ENCODE measurements around the gene CADM4. TPM values are rescaled to one million over a fixed set of nuclear protein-coding genes. Genes with fewer than 3 reads are reported as not detected.

The CADM4 gene
- total and polyA plus RNA-seq, 9 of the 15 experiments (the other 6 are each of a cell fraction or from before 2014, with no cell fraction given), result 0.03 to 4.6 (median 1.3) TPM

DNA sequence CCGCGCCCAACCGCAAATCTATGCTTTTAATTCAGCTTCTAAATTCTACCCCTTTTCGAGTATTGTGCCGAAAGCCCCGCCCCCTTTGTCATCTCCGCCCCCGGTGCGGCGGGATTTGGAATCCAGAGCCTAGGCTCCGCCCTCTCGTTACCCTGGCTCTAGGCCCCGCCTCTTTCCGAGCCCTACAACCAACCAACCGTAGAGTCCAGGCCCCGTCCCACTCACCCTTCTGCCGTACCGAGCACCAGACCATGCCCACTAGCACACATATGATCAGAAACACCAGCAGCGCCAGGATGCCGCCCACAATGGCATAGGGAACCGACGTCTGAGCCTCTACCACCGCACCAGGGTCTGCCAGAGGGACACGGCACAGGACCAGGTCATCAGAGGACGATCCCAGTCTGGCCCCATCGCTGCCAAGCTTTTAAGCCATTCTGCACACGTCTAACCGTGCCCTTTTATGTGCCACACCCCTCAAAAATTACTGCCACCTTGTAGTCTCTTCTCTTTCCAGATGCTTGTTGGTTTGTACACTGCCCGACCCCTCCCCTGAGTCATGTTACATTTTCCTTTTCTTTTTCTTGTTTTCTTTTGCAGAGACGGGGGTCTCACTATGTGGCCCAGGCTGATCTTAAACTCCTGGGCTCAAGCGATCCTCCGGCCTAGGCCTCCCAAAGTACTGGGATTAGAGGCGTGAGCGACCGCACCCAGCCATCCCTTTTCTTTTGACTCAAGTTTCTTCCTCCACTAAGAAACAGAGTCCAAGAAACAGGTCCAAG is 15.6 kb downstream of the CADM4 start (continued):
- no peak for TF ChIP-seq CREB1 (IDR thresholded peaks at IDR 0.05)
- 0 out of 2 replicates have a peak, but pooled peaks have one; percentile 21 for TF ChIP-seq CREB1 (CRISPR knock-in tag; IDR thresholded peaks at IDR 0.05)

- ATAC-seq (no peak), DNase-seq (ENCODE audit: extremely low read depth in 1 of 4, low spot score in 3 of 4) (no peak), FAIRE-seq (no peak)
- Histone ChIP-seq H3K27ac (ENCODE audit: extremely low read depth, low read depth, low read length) (peak overlapping the region; percentile 31; the same call in 2 of the 3 replicates), H3K27me3 (ENCODE audit: control insufficient read depth in 2 of 2, insufficient read depth in 2 of 2, low read length in 2 of 2) (no peaks in the 10 kb centered on the region), H3K4me1 (replicated peaks in 1 of 2; ENCODE audit: control insufficient read depth in 2 of 2, insufficient read depth in 2 of 2, low read length in 2 of 2) (peaks cover 46 to 73% of the 10 kb centered on the region in 2 experiments), H3K36me3 (ENCODE audit: control insufficient read depth, insufficient read depth, low read length) (peaks cover 2% of the 10 kb centered on the region; the same call in 2 of the 3 replicates), H3K9me1 (ENCODE audit: control insufficient read depth, insufficient read depth, low read length) (peaks cover 2% of the 10 kb centered on the region), H2AFZ (ENCODE audit: low read depth, low read length) (no peak overlapping the region), H3K4me2 (ENCODE audit: insufficient read depth, low read length) (no peak overlapping the region; the same call in 1 of the 2 replicates), H3K79me2 (ENCODE audit: control insufficient read depth, insufficient read depth, low read length) (peaks cover 26% of the 10 kb centered on the region), H3K9me3 (replicated peaks; ENCODE audit: control insufficient read depth, insufficient read depth, low read depth, low read length) (no peaks in the 10 kb centered on the region), H3K4me3 (no peak overlapping the region), H3K9ac (ENCODE audit: insufficient read depth in 1 of 2, low read depth in 2 of 2, low read length in 2 of 2) (0 out of 4 replicates have a peak overlapping the region, but pooled peaks of 1 of the 2 experiments have one; percentile 43), H4K20me1 (replicated peaks; ENCODE audit: control insufficient read depth, insufficient read depth, low read length) (no peaks in the 10 kb centered on the region)
- TF ChIP-seq, protein P1, sequence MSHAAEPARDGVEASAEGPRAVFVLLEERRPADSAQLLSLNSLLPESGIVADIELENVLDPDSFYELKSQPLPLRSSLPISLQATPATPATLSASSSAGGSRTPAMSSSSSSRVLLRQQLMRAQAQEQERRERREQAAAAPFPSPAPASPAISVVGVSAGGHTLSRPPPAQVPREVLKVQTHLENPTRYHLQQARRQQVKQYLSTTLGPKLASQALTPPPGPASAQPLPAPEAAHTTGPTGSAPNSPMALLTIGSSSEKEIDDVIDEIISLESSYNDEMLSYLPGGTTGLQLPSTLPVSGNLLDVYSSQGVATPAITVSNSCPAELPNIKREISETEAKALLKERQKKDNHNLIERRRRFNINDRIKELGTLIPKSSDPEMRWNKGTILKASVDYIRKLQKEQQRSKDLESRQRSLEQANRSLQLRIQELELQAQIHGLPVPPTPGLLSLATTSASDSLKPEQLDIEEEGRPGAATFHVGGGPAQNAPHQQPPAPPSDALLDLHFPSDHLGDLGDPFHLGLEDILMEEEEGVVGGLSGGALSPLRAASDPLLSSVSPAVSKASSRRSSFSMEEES (CRISPR knock-in tag; IDR thresholded peaks at IDR 0.05), result no peak
- TF ChIP-seq MCM5 (IDR thresholded peaks at IDR 0.05; ENCODE audit: low read depth) (no peak), ZBTB7A (IDR thresholded peaks at IDR 0.05; ENCODE audit: borderline replicate concordance, control insufficient read depth, low read depth, low read length) (peak; percentile 53; the same call in 1 of the 2 replicates)
- TF ChIP-seq, protein P2, sequence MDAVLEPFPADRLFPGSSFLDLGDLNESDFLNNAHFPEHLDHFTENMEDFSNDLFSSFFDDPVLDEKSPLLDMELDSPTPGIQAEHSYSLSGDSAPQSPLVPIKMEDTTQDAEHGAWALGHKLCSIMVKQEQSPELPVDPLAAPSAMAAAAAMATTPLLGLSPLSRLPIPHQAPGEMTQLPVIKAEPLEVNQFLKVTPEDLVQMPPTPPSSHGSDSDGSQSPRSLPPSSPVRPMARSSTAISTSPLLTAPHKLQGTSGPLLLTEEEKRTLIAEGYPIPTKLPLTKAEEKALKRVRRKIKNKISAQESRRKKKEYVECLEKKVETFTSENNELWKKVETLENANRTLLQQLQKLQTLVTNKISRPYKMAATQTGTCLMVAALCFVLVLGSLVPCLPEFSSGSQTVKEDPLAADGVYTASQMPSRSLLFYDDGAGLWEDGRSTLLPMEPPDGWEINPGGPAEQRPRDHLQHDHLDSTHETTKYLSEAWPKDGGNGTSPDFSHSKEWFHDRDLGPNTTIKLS (IDR thresholded peaks at IDR 0.05; ENCODE audit: borderline replicate concordance, low read depth), result no peak
- WGBS (ENCODE audit: insufficient coverage, low coverage, missing lambda C conversion rate), result 100% methylated on average over 1 of the region's 1 CpG
- no TSS peak for BruUV-seq (replicated peaks)
- intact Hi-C loops (cut with micrococcal nuclease), result loop anchor here (10.0 kb wide), 2 partner anchors 68 to 178 kb away; no protein-coding TSS in a partner anchor
- ChIA-PET CTCF (ENCODE audit: low intra/inter-chr PET ratio) (no interaction called here), POLR2A (no interaction called here)
- in situ Hi-C loops (cut with MboI), result no loop called here
Observed at GRCh38 chr19:43622956-43623355, 16.7 kb downstream of the CADM4 start.
